GM03348 (cell line): ENCODE measurements around the gene SPEM1.
"Not testable (repeated sequence)": the region's sequence is repeated elsewhere in the genome, so short reads cannot be mapped to it uniquely, and the experiment has no call there.

ENCODE experiments used
- DNase-seq: peaks from one replicate; pipeline ENCODE4 v3.0.0; 2012; ENCODE audit warnings: low spot score

Gene SPEM1

DNA sequence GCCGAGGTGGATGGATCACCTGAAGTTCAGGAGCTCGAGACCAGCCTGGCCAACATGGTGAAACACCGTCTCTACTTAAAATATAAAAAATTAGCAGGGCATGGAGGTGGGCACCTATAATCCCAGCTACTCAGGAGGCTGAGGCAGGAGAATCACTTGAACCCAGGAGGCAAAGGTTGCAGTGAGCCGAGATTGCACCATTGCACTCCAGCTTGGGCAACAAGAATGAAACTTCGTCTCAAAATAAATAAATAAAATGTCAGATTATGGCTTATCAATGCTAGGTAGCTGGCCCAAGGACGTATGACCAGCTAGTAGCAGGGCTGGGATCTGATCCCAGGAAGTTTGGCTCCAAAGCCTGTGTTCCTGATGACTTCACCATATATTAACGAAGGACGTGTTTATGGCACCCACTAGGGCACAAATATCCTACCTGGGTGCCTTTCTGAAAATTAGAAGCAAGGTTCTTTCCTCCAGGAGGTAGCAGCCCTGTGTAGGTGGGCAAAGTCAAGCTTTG, 50.4 kb downstream of the SPEM1 start:
- not testable (repeated sequence) for DNase-seq
